ENCODE data around the gene MAST3. TPM values are rescaled to one million over a fixed set of nuclear protein-coding genes. Genes with fewer than 3 reads are reported as not detected.

The MAST3 gene
- total and polyA plus RNA-seq, 2 of the 8 experiments (the other 6 are each of a cell fraction or from before 2014, with no cell fraction given), result 3.4 to 9.0 TPM

GRCh38 chr19:18100710-18101109 is 3.1 kb downstream of the MAST3 start (continued):
- TF ChIP-seq RAD21 (IDR thresholded peaks at IDR 0.05 in 1 of 2, conservative IDR thresholded peaks at IDR 0.05 in 1 of 2; ENCODE audit: low read depth in 2 of 2, low read length in 2 of 2) (no peak), SRF (IDR thresholded peaks at IDR 0.05; ENCODE audit: low read depth, low read length) (no peak), SP2 (IDR thresholded peaks at IDR 0.05; ENCODE audit: low read length) (no peak), TEAD4 (IDR thresholded peaks at IDR 0.05; ENCODE audit: low read depth, low read length) (no peak), KDM4A (IDR thresholded peaks at IDR 0.05; ENCODE audit: low read depth, low read length, severe bottlenecking) (no peak), MAFK (IDR thresholded peaks at IDR 0.05; ENCODE audit: low read depth, low read length) (no peak), RFX5 (IDR thresholded peaks at IDR 0.05; ENCODE audit: borderline replicate concordance, low read depth, low read length) (peak; percentile 53; the same call in 1 of the 2 replicates), SIN3A (conservative IDR thresholded peaks at IDR 0.05 in 1 of 2, IDR thresholded peaks at IDR 0.05 in 1 of 2; ENCODE audit: low read depth in 1 of 2, low read length in 2 of 2) (no peak), TBP (IDR thresholded peaks at IDR 0.05; ENCODE audit: low read depth, low read length) (peak; percentile 44; the same call in 1 of the 2 replicates)
- TF ChIP-seq, protein P1, sequence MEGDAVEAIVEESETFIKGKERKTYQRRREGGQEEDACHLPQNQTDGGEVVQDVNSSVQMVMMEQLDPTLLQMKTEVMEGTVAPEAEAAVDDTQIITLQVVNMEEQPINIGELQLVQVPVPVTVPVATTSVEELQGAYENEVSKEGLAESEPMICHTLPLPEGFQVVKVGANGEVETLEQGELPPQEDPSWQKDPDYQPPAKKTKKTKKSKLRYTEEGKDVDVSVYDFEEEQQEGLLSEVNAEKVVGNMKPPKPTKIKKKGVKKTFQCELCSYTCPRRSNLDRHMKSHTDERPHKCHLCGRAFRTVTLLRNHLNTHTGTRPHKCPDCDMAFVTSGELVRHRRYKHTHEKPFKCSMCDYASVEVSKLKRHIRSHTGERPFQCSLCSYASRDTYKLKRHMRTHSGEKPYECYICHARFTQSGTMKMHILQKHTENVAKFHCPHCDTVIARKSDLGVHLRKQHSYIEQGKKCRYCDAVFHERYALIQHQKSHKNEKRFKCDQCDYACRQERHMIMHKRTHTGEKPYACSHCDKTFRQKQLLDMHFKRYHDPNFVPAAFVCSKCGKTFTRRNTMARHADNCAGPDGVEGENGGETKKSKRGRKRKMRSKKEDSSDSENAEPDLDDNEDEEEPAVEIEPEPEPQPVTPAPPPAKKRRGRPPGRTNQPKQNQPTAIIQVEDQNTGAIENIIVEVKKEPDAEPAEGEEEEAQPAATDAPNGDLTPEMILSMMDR (IDR thresholded peaks at IDR 0.05; ENCODE audit: control extremely low read depth in 1 of 3, insufficient read depth in 1 of 3, low read depth in 1 of 3, low read length in 3 of 3), result no peak

Measured in H1 (cell line).